ENCODE results near the gene BLOC1S1. TPM values are rescaled to one million over a fixed set of nuclear protein-coding genes. Genes with fewer than 3 reads are reported as not detected.
A peak's percentile ranks its signal among the peaks of the same experiment; 100 is the strongest.

BLOC1S1 gene
- total RNA-seq, 6 experiments from 2014 or later: 81.8 to 175 (median 99.0) TPM

DNA sequence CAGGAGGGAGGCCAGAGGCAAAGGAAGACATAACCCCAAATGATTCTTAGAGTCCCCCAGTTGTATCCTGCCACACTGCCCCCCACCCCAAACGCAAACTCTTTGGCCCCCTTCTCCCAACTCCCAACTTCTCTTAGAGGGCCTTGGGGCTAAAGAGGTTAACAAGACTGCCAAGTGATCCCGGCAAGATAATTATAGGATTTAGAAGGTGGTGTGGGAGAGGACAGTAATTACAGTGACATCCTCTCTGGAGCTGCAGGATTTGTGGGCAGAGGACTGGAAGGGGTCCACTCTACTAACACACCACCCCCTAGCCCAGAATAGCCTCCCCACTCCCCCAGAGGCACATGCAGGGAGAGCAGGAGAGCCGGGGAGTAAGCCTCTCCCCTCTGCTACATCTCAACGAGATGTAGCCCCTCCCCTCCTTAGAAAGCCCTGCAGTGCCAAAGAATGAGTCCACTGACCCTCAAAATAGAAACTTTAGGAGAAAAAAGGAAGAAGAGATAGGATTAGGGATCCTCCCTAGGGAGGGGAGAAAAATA, 21.8 kb downstream of the BLOC1S1 start:
- no peaks in the 10 kb centered on the region for H3K27me3 ChIP-seq
- TF ChIP-seq, protein P1, sequence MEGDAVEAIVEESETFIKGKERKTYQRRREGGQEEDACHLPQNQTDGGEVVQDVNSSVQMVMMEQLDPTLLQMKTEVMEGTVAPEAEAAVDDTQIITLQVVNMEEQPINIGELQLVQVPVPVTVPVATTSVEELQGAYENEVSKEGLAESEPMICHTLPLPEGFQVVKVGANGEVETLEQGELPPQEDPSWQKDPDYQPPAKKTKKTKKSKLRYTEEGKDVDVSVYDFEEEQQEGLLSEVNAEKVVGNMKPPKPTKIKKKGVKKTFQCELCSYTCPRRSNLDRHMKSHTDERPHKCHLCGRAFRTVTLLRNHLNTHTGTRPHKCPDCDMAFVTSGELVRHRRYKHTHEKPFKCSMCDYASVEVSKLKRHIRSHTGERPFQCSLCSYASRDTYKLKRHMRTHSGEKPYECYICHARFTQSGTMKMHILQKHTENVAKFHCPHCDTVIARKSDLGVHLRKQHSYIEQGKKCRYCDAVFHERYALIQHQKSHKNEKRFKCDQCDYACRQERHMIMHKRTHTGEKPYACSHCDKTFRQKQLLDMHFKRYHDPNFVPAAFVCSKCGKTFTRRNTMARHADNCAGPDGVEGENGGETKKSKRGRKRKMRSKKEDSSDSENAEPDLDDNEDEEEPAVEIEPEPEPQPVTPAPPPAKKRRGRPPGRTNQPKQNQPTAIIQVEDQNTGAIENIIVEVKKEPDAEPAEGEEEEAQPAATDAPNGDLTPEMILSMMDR (IDR thresholded peaks at IDR 0.05): no peak
- no peak for TF ChIP-seq POLR2A (IDR thresholded peaks at IDR 0.05)
- WGBS (ENCODE audit: insufficient coverage, low coverage, low lambda C conversion rate, missing lambda C conversion rate): 17% methylated on average over 4 of the region's 4 CpGs
- peaks cover 0 to 9% (median 0%) of the 10 kb centered on the region in 4 donors for H3K4me1 ChIP-seq
- peak overlapping the region in 1 of 3 donors; percentile 53 for H3K4me3 ChIP-seq
- ATAC-seq (peak in 1 of 4 donors; percentile 3), DNase-seq (no peak)
- intact Hi-C loops (cut with DNase I): no loop called here
- peak overlapping the region in 2 of 3 donors; percentile 35 to 37 for H3K27ac ChIP-seq
- no peaks in the 10 kb centered on the region for H3K9me3 ChIP-seq
- no peaks in the 10 kb centered on the region for H3K36me3 ChIP-seq

DNA sequence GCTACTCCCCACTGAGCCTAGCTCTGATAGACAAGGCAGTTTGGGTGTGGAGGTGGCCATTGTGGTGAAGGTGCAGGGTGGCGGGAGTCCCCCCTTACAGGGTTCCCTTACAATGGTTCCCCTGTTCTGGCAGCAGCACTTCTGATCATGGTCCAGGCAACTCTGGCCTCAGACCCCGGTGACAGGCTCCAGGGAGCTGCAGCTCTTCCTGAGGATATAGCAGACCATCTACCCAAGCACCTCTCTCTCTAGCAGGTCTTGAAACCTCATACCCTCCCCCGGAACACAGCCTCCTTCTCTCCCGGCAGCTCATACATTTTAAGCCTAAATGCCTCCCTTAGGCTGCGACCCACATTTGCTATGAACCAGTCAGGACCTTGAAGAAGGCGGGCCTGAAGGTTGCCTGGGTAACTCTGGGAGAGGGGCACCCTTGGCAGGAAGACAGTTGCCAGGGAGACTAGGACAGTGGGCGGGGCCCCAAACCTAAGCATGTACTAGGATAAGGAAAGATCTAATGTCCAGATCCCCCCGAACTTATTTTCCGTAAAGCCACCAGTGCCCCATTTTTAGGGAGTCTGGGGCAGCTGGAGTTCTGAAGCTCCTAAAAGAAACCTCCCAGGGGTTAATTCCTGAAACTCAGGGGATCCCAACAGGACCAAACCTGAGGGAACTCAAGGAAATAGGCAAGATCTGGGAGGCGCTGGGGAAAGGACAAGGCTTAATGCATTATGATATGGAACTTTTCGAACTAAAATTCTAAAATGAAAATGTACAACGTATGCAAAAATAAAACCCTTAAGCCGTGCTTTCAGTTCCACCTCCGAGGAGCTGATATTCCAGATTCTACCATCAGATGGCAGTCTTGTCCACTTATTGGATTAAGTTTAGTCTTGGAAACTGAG, 22.5 kb downstream of the BLOC1S1 start:
- ATAC-seq: peak; percentile 70 to 80 (median 73)
- H3K27ac ChIP-seq: peak overlapping the region in 2 of 3 donors; percentile 35 to 37
- no peaks in the 10 kb centered on the region for H3K27me3 ChIP-seq
- H3K4me1 ChIP-seq: peaks cover 0 to 9% (median 0%) of the 10 kb centered on the region in 4 donors
- no peaks in the 10 kb centered on the region for H3K9me3 ChIP-seq
- intact Hi-C loops (cut with DNase I): no loop called here
- TF ChIP-seq POLR2A (IDR thresholded peaks at IDR 0.05): no peak
- TF ChIP-seq, protein P1 (IDR thresholded peaks at IDR 0.05): peak; percentile 82 to 97 (median 86)
- WGBS (ENCODE audit: insufficient coverage, low coverage, low lambda C conversion rate, missing lambda C conversion rate): 0% methylated on average over 10 of the region's 14 CpGs
- H3K4me3 ChIP-seq: peak overlapping the region; percentile 19 to 53 (median 37)
- no peaks in the 10 kb centered on the region for H3K36me3 ChIP-seq
- peak in 2 of 3 donors; percentile 67 to 73 for DNase-seq

DNA sequence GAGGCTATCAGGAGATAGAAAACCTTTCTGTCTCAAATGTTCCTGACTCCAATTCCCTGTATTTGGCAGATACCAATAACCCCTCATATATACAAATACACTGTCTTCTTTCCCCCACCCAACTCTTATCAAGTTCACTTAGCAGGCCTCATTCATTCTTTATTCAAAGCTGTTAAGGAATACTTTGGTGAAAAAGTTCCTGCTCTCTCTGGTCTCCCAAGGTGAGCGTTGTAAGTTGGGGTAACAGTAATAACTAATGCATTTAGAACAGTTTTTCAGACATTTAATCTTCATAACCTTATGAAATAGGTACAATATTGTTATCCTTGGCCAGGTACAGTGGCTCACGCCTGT, 23.2 kb downstream of the BLOC1S1 start:
- ATAC-seq: no peak
- Histone ChIP-seq H3K36me3 (no peaks in the 10 kb centered on the region), H3K9me3 (no peaks in the 10 kb centered on the region), H3K4me3 (no peak overlapping the region), H3K27ac (peak overlapping the region in 1 of 3 donors; percentile 35), H3K4me1 (peaks cover 0 to 16% (median 0%) of the 10 kb centered on the region in 4 donors), H3K27me3 (no peaks in the 10 kb centered on the region)
- 62% methylated on average over 2 of the region's 2 CpGs for WGBS (ENCODE audit: insufficient coverage, low coverage, low lambda C conversion rate, missing lambda C conversion rate)
- intact Hi-C loops (cut with DNase I): no loop called here
- TF ChIP-seq, protein P1 (IDR thresholded peaks at IDR 0.05): no peak
- TF ChIP-seq POLR2A (IDR thresholded peaks at IDR 0.05): no peak
- DNase-seq: no peak

DNA sequence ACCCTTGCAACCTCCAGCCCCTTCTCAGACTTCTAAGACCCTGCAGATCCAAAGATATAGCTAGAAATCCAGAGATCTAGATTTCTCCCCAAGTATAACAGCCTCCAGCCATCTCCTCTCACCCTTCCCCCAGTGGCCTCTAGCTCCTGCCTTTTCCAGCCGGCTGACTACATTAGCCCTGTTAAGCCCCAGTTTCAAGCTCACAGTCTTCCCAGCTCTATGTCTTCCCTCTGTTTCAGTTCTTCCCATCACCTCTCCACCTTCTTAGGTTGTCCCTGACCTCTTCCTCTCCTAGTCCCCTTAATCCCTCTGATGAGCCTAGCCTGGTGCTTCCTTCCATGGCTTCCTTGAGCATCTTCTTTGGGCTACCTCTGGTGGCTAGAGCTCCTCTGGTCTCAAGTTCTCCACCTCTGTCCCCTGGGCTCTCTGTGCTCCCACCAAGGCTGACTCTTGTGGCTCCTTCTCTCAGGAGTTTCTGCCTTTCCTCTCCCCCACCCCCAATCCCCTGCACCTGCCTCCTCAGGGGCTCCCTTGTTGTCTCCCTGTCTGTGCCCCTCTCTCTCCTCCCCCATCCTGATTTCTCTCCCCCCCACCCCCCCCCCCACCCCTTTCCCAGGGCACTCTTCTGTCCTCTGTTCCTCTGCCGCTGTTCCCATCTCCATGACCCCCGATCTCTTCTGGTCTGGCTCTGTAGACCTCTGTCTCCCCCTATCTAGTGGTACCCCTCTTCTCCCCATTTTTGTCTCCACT, 26.3 kb downstream of the BLOC1S1 start:
- 29% methylated on average over 3 of the region's 3 CpGs for WGBS (ENCODE audit: insufficient coverage, low coverage, low lambda C conversion rate, missing lambda C conversion rate)

More for the DNA sequence above, 26.3 kb downstream of the BLOC1S1 start:
- Histone ChIP-seq H3K27ac (no peak overlapping the region), H3K4me1 (peaks cover 0 to 17% (median 0%) of the 10 kb centered on the region in 4 donors), H3K27me3 (no peaks in the 10 kb centered on the region), H3K4me3 (no peak overlapping the region), H3K36me3 (no peaks in the 10 kb centered on the region), H3K9me3 (no peaks in the 10 kb centered on the region)
- intact Hi-C loops (cut with DNase I): loop anchor here (5.0 to 10.0 kb wide), 3 partner anchors 53 to 195 kb away; partner anchors contain the start of gene DGKA (in 1 of the 2)
- TF ChIP-seq, protein P1 (IDR thresholded peaks at IDR 0.05): no peak
- TF ChIP-seq POLR2A (IDR thresholded peaks at IDR 0.05): no peak
- ATAC-seq (no peak), DNase-seq (no peak)

Data from right lobe of liver (tissue), 6 donors.